H1 (cell line): ENCODE results near the gene OR11H6. TPM values are rescaled to one million over a fixed set of nuclear protein-coding genes. Genes with fewer than 3 reads are reported as not detected.

Experiments
- CTCF ChIA-PET: fragments of 300-600 bp; sonication (Branson Sonifier 250); formaldehyde crosslinking; loops from one replicate; lab custom pipeline; 2021; ENCODE audit not compliant: partially characterized antibody; lab: Charles Lee
- POLR2A ChIA-PET: fragments of 300-600 bp; sonication (Branson Sonifier 250); formaldehyde crosslinking; loops from one replicate; lab custom pipeline; 2021; ENCODE audit warnings: inconsistent platforms; ENCODE audit not compliant: partially characterized antibody; lab: Charles Lee
- DNase-seq, 2 experiments: peaks; one replicate each; pipeline versions ENCODE4 v3.0.0 to v3.0.0-alpha.2; 2010 to 2022; ENCODE audit warnings: low spot score in 2 of 2, low read depth in 1 of 2, mixed read lengths in 1 of 2
- FAIRE-seq: peaks from 2 replicates; lab custom pipeline; 2011; peaks lifted over from hg19 to GRCh38; lab: Jason Lieb, UNC
- H2AFZ ChIP-seq: 2 replicates; pipeline ENCODE4 v1.8.1; 2012; ENCODE audit warnings: low read length, inconsistent platforms
- H2AK5ac ChIP-seq: 2 replicates; pipeline ENCODE4 v1.6.1; 2013; ENCODE audit warnings: low read depth, low read length
- H2BK120ac ChIP-seq: replicated peaks from 2 replicates; pipeline ENCODE3; 2013; ENCODE audit warnings: low read depth, low read length, inconsistent platforms
- H2BK12ac ChIP-seq: 2 replicates; pipeline ENCODE4 v1.6.1; 2013; ENCODE audit warnings: low read depth, low read length
- H2BK15ac ChIP-seq: 2 replicates; pipeline ENCODE4 v1.6.1; 2013; ENCODE audit warnings: low read length
- H2BK20ac ChIP-seq: 2 replicates; pipeline ENCODE4 v1.6.1; 2013; ENCODE audit warnings: low read length
- H2BK5ac ChIP-seq: 2 replicates; pipeline ENCODE4 v1.6.1; 2013; ENCODE audit warnings: low read depth, low read length
- H3K14ac ChIP-seq: 2 replicates; pipeline ENCODE4 v1.6.1; 2013; ENCODE audit warnings: inconsistent platforms; ENCODE audit not compliant: insufficient read length
- H3K18ac ChIP-seq: 2 replicates; pipeline ENCODE4 v1.6.1; 2013; ENCODE audit warnings: low read length; ENCODE audit errors: extremely low read depth
- H3K23ac ChIP-seq: 2 replicates; pipeline ENCODE4 v1.6.1; 2013; ENCODE audit warnings: inconsistent platforms; ENCODE audit not compliant: insufficient read length
- H3K23me2 ChIP-seq: 2 replicates; pipeline ENCODE4 v1.6.1; 2013; ENCODE audit warnings: low read depth, low read length
- H3K27ac ChIP-seq: 2 replicates; pipeline ENCODE4 v1.6.1; 2011; ENCODE audit warnings: low read depth, low read length, inconsistent platforms
- H3K27me3 ChIP-seq, 4 experiments: replicated peaks in 1 of 4; 1 replicate in 1 of 4; 2 replicates in 3 of 4; pipeline versions ENCODE4 v1.6.1 to v1.8.1; 2011 to 2013; ENCODE audit warnings: low read length in 3 of 4, mild to moderate bottlenecking in 3 of 4, inconsistent platforms in 2 of 4, mixed read lengths in 2 of 4, moderate library complexity in 1 of 4; ENCODE audit not compliant: control insufficient read depth in 3 of 4, insufficient read depth in 3 of 4; ENCODE audit errors: extremely low read depth in 1 of 4
- H3K36me3 ChIP-seq, 4 experiments: 2 replicates each; pipeline versions ENCODE4 v1.6.1 to v1.8.1; 2011 to 2013; ENCODE audit warnings: mild to moderate bottlenecking in 4 of 4, low read length in 3 of 4, moderate library complexity in 2 of 4, control low read depth in 1 of 4, inconsistent platforms in 1 of 4; ENCODE audit not compliant: insufficient read depth in 4 of 4, control insufficient read depth in 2 of 4
- H3K4ac ChIP-seq: replicated peaks from 2 replicates; pipeline ENCODE3; 2013; ENCODE audit warnings: low read length, low read depth, mixed read lengths, inconsistent platforms; ENCODE audit not compliant: insufficient read length
- H3K4me1 ChIP-seq, 4 experiments: replicated peaks in 1 of 4; 1 replicate in 1 of 4; 2 replicates in 3 of 4; pipeline versions ENCODE4 v1.6.1 to v1.8.1; 2011 to 2013; ENCODE audit warnings: low read length in 3 of 4, inconsistent platforms in 2 of 4, mixed read lengths in 1 of 4; ENCODE audit not compliant: insufficient read depth in 4 of 4, control insufficient read depth in 3 of 4
- H3K4me2 ChIP-seq, 2 experiments: 2 replicates each; pipeline versions ENCODE4 v1.6.1 to v1.8.1; 2011 to 2013; ENCODE audit warnings: low read depth in 2 of 2, low read length in 2 of 2, control low read depth in 1 of 2, inconsistent platforms in 1 of 2, mild to moderate bottlenecking in 1 of 2; ENCODE audit not compliant: insufficient read depth in 1 of 2
- H3K4me3 ChIP-seq, 4 experiments: fragments of 200-600, 300-600 bp in 1 of 4; sonication (generic), shearing (Covaris generic), sonication (Bioruptor Twin) in 1 of 4; 2 replicates each; pipeline versions ENCODE4 v1.5.1 to v1.8.1; 2011 to 2016; ENCODE audit warnings: low read length in 4 of 4, low read depth in 3 of 4, control low read depth in 2 of 4, inconsistent platforms in 2 of 4, mild to moderate bottlenecking in 2 of 4, mixed read lengths in 1 of 4, moderate library complexity in 1 of 4; ENCODE audit not compliant: insufficient read depth in 2 of 4; ENCODE audit errors: extremely low read depth in 1 of 4
- H3K56ac ChIP-seq: replicated peaks from 2 replicates; pipeline ENCODE3; 2013; ENCODE audit warnings: low read depth, mild to moderate bottlenecking, mixed read lengths, low read length, inconsistent platforms; ENCODE audit not compliant: insufficient read length
- H3K79me1 ChIP-seq: 2 replicates; pipeline ENCODE4 v1.6.1; 2013; ENCODE audit warnings: low read depth, low read length, control low read depth
- H3K79me2 ChIP-seq, 2 experiments: 2 replicates each; pipeline versions ENCODE4 v1.6.1 to v1.8.1; 2012 to 2013; ENCODE audit warnings: low read length in 2 of 2, mild to moderate bottlenecking in 2 of 2, inconsistent platforms in 1 of 2; ENCODE audit not compliant: insufficient read depth in 2 of 2, control insufficient read depth in 1 of 2
- H3K9ac ChIP-seq, 4 experiments: replicated peaks in 1 of 4; 1 replicate in 1 of 4; 2 replicates in 3 of 4; pipeline versions ENCODE4 v1.6.1 to v1.8.1; 2011 to 2013; ENCODE audit warnings: low read depth in 3 of 4, low read length in 3 of 4, control low read depth in 2 of 4, mild to moderate bottlenecking in 2 of 4, moderate library complexity in 2 of 4, inconsistent platforms in 1 of 4; ENCODE audit errors: extremely low read depth in 1 of 4
- H3K9me3 ChIP-seq, 2 experiments: 2 replicates each; pipeline versions ENCODE4 v1.6.1 to v1.8.1; 2012 to 2013; ENCODE audit warnings: mild to moderate bottlenecking in 2 of 2, moderate library complexity in 2 of 2, control low read depth in 1 of 2, inconsistent platforms in 1 of 2, low read depth in 1 of 2, low read length in 1 of 2, mixed read lengths in 1 of 2; ENCODE audit not compliant: insufficient read depth in 2 of 2
- H4K20me1 ChIP-seq, 2 experiments: replicated peaks in 1 of 2; 2 replicates each; pipeline versions ENCODE3 to v1.8.1; 2011 to 2013; ENCODE audit warnings: inconsistent platforms in 2 of 2, low read length in 2 of 2, mild to moderate bottlenecking in 1 of 2; ENCODE audit not compliant: insufficient read depth in 2 of 2, control insufficient read depth in 1 of 2
- H4K5ac ChIP-seq: 2 replicates; pipeline ENCODE4 v1.6.1; 2013; ENCODE audit warnings: low read length, low read depth, mixed read lengths, inconsistent platforms; ENCODE audit not compliant: insufficient read length
- H4K8ac ChIP-seq: 2 replicates; pipeline ENCODE4 v1.8.0; 2013; ENCODE audit warnings: mild to moderate bottlenecking, moderate library complexity, low read length, inconsistent platforms; ENCODE audit not compliant: insufficient read depth; ENCODE audit errors: extremely low read depth
- H4K91ac ChIP-seq: replicated peaks from 2 replicates; pipeline ENCODE3; 2013; ENCODE audit warnings: low read length, mixed read lengths, inconsistent platforms; ENCODE audit not compliant: insufficient read length
- BACH1 ChIP-seq: IDR thresholded peaks from 2 replicates; pipeline ENCODE4 v1.6.1; 2012; ENCODE audit warnings: low read length, improper control_type of control experiment
- BRCA1 ChIP-seq: IDR thresholded peaks from 2 replicates; pipeline ENCODE4 v1.6.1; 2012; ENCODE audit warnings: low read depth, low read length, improper control_type of control experiment
- CBX8 ChIP-seq: fragments of 300-800, 300-1000 bp; sonication (generic); IDR thresholded peaks from 2 replicates; pipeline ENCODE4 v1.7.1; 2016; ENCODE audit warnings: low read depth, low read length, borderline replicate concordance
- CHD1 ChIP-seq: IDR thresholded peaks from 2 replicates; pipeline ENCODE4 v1.6.1; 2012; ENCODE audit warnings: low read depth, low read length, improper control_type of control experiment
- CHD2 ChIP-seq: IDR thresholded peaks from 2 replicates; pipeline ENCODE4 v1.6.1; 2012; ENCODE audit warnings: low read length, improper control_type of control experiment
- CTBP2 ChIP-seq: IDR thresholded peaks from 2 replicates; pipeline ENCODE4 v1.7.0; 2011; ENCODE audit warnings: borderline replicate concordance, mild to moderate bottlenecking, moderate library complexity, mixed read lengths, low read length; ENCODE audit not compliant: insufficient read depth, insufficient read length
- GABPA ChIP-seq: IDR thresholded peaks from 2 replicates; pipeline ENCODE4 v1.6.1; 2011; ENCODE audit warnings: mild to moderate bottlenecking, low read length, moderate library complexity, borderline replicate concordance; ENCODE audit not compliant: insufficient read depth
- HDAC2 ChIP-seq, 2 experiments: fragments of 300-600 bp in 1 of 2; sonication (generic) in 1 of 2; IDR thresholded peaks; 2 replicates each; pipeline ENCODE4 v1.6.1; 2011 to 2012; ENCODE audit warnings: low read depth in 2 of 2, low read length in 2 of 2, mild to moderate bottlenecking in 2 of 2, moderate library complexity in 2 of 2, borderline replicate concordance in 1 of 2, inconsistent platforms in 1 of 2
- JUN ChIP-seq: IDR thresholded peaks from 2 replicates; pipeline ENCODE4 v1.6.1; 2011; ENCODE audit warnings: low read depth, mild to moderate bottlenecking, improper control_type of control experiment, low read length
- KDM4A ChIP-seq: IDR thresholded peaks from one replicate; pipeline ENCODE4 v1.7.1; 2012; ENCODE audit warnings: low read depth, mild to moderate bottlenecking, moderate library complexity, low read length, inconsistent platforms; ENCODE audit not compliant: severe bottlenecking
- POLR2AphosphoS5 ChIP-seq: IDR thresholded peaks from 2 replicates; pipeline ENCODE4 v1.6.1; 2011; ENCODE audit warnings: low read depth, low read length
- RNF2 ChIP-seq: fragments of 200-900, 300-1000 bp; sonication (generic); IDR thresholded peaks from 2 replicates; pipeline ENCODE4 v1.7.1; 2016; ENCODE audit warnings: borderline replicate concordance, low read depth, mild to moderate bottlenecking, antibody characterized with exemption, low read length; ENCODE audit not compliant: poor library complexity, severe bottlenecking; ENCODE audit errors: missing control alignments
- RXRA ChIP-seq: IDR thresholded peaks from 2 replicates; pipeline ENCODE4 v1.6.1; 2011; ENCODE audit warnings: low read depth, mild to moderate bottlenecking, low read length, moderate library complexity; ENCODE audit not compliant: insufficient read depth
- SUZ12 ChIP-seq: fragments of 200-600 bp; sonication (generic); IDR thresholded peaks from 2 replicates; pipeline ENCODE4 v1.6.1; 2012; ENCODE audit warnings: mild to moderate bottlenecking, inconsistent platforms, low read length, moderate library complexity, mixed read lengths
- WGBS, 2 experiments: shearing (Covaris generic) in 1 of 2; methylation state at CpG; one replicate each; pipeline versions ENCODE4 v1.1.6 to v1.1.7; 2013 to 2015; ENCODE audit warnings: low lambda C conversion rate in 2 of 2, mixed read lengths in 2 of 2, inconsistent platforms in 1 of 2, low coverage in 1 of 2, missing lambda C conversion rate in 1 of 2; ENCODE audit not compliant: insufficient replicate concordance in 2 of 2, insufficient coverage in 1 of 2, insufficient read length in 1 of 2; ENCODE audit errors: extremely low coverage in 1 of 2, missing lambda C conversion rate in 1 of 2; 5-methylcytosine and 5-hydroxymethylcytosine counted together
- polyA plus RNA-seq, 7 experiments: library from polyadenylated mRNA; depleted of rRNA in 3 of 7; stranded (reverse) in 5 of 7; unstranded in 2 of 7; fragments of >200 nt in 5 of 7; fragments of 200-250 nt in 2 of 7; gene quantifications; 1 replicate in 5 of 7; 2 replicates in 1 of 7; 4 replicates in 1 of 7; pipeline versions ENCODE4 v1.2.1 to v1.2.3, GENCODE V29; 2011 to 2013; ENCODE audit warnings: missing spikeins in 2 of 7, mixed read lengths in 2 of 7
- total RNA-seq: library from RNA; stranded (reverse); fragmentation: NEBNext Ultra II Directional; extraction: Animal tissue kit (Norgen Biotek cat#: 25700); gene quantifications from 2 replicates; pipeline ENCODE4 v1.2.1, GENCODE V29; 2021

Gene OR11H6
- total and polyA plus RNA-seq, 2 of the 8 experiments (the other 6 are each of a cell fraction or from before 2014, with no cell fraction given) = not detected

- H2AK5ac ChIP-seq = no peak overlapping the region
- H2BK120ac ChIP-seq = no peak overlapping the region
- no peak overlapping the region for H4K91ac ChIP-seq
- no peak overlapping the region for H2BK20ac ChIP-seq
- no peaks in the 10 kb centered on the region for H3K36me3 ChIP-seq
- H3K56ac ChIP-seq = no peak overlapping the region
- no peaks in the 10 kb centered on the region for H3K27me3 ChIP-seq
- no peak overlapping the region for H4K5ac ChIP-seq
- no peak for DNase-seq
- no peak overlapping the region for H2BK12ac ChIP-seq
- H3K79me2 ChIP-seq = no peaks in the 10 kb centered on the region
- ChIA-PET CTCF (no interaction called here), POLR2A (no interaction called here)
- H3K9ac ChIP-seq = no peak overlapping the region
- H2BK15ac ChIP-seq = no peak overlapping the region
- WGBS, 2 experiments = 45% methylated on average over 2 of the region's 2 CpGs; no CpG with 5 or more reads in 1 of the 2 experiments
- no peak overlapping the region for H3K23ac ChIP-seq
- no peak overlapping the region for H3K4me3 ChIP-seq
- H2BK5ac ChIP-seq = no peak overlapping the region
- H4K20me1 ChIP-seq = no peaks in the 10 kb centered on the region
- H2AFZ ChIP-seq = no peak overlapping the region
- no peak overlapping the region for H3K4me2 ChIP-seq
- no peak overlapping the region for H3K14ac ChIP-seq
- TF ChIP-seq HDAC2 (IDR thresholded peaks at IDR 0.05; ENCODE audit: borderline replicate concordance in 1 of 2, low read depth in 2 of 2, low read length in 2 of 2) = no peak
- TF ChIP-seq CHD2 = no peak
- no peak for TF ChIP-seq RNF2
- TF ChIP-seq POLR2AphosphoS5 = no peak
- no peak for TF ChIP-seq GABPA
- no peak for TF ChIP-seq RXRA
- no peak for TF ChIP-seq JUN
- TF ChIP-seq CTBP2 = no peak
- TF ChIP-seq SUZ12 = no peak
- no peak for TF ChIP-seq BRCA1
- TF ChIP-seq BACH1 = no peak
- TF ChIP-seq CHD1 = no peak
- no peak for TF ChIP-seq KDM4A
- no peak for TF ChIP-seq CBX8
- H3K4ac ChIP-seq = no peak overlapping the region
- H3K18ac ChIP-seq = no peak overlapping the region
- H4K8ac ChIP-seq = no peak overlapping the region
- no peak overlapping the region for H3K27ac ChIP-seq
- no peaks in the 10 kb centered on the region for H3K79me1 ChIP-seq
- peaks cover 56 to 78% of the 10 kb centered on the region in 2 experiments for H3K9me3 ChIP-seq
- no peaks in the 10 kb centered on the region for H3K4me1 ChIP-seq
- FAIRE-seq = no peak
- H3K23me2 ChIP-seq = no peaks in the 10 kb centered on the region
These were observed 27.6 kb upstream of the OR11H6 start for GRCh38 chr14:20195911-20196310.
